Mammary epithelial cell (primary cell): ENCODE results near the gene EFHD2.

ENCODE experiments used
- EZH2 ChIP-seq: IDR thresholded peaks from 2 replicates; pipeline ENCODE4 v1.6.1; 2012; ENCODE audit warnings: low read length, inconsistent platforms, borderline replicate concordance
- TF ChIP-seq, protein P1 (sequence below), 2 donors: IDR thresholded peaks in 1 of 2; conservative IDR thresholded peaks in 1 of 2; 2 replicates each; pipeline ENCODE4 v1.5.1; 2011 to 2012; ENCODE audit warnings: inconsistent platforms in 2 of 2, low read length in 2 of 2, mild to moderate bottlenecking in 2 of 2, control low read depth in 1 of 2, low read depth in 1 of 2; ENCODE audit not compliant: insufficient read depth in 1 of 2; ENCODE audit errors: extremely low read depth in 1 of 2

DNA sequence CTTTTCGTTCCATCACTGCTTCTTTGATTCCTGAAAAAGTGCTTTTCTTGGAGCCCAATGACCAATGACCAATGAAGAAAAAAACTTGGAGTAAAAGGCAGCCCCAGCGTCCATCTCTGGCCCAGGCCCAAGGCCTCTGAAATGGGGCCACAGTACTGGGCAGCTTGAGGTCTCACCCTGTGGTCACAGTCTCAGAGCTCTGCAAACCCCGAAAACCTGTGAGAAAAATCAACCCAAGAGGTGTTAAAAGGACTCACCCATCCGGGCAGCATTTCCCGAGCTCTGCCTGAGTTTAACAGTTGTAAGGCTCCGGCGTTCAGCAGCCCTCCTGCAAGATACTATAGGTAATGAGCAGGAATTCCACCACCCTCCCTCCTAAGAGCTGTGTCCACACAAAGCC is 2.1 kb upstream of the EFHD2 start:
- TF ChIP-seq, protein P1, sequence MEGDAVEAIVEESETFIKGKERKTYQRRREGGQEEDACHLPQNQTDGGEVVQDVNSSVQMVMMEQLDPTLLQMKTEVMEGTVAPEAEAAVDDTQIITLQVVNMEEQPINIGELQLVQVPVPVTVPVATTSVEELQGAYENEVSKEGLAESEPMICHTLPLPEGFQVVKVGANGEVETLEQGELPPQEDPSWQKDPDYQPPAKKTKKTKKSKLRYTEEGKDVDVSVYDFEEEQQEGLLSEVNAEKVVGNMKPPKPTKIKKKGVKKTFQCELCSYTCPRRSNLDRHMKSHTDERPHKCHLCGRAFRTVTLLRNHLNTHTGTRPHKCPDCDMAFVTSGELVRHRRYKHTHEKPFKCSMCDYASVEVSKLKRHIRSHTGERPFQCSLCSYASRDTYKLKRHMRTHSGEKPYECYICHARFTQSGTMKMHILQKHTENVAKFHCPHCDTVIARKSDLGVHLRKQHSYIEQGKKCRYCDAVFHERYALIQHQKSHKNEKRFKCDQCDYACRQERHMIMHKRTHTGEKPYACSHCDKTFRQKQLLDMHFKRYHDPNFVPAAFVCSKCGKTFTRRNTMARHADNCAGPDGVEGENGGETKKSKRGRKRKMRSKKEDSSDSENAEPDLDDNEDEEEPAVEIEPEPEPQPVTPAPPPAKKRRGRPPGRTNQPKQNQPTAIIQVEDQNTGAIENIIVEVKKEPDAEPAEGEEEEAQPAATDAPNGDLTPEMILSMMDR (conservative IDR thresholded peaks at IDR 0.05 in 1 of 2, IDR thresholded peaks at IDR 0.05 in 1 of 2; ENCODE audit: extremely low read depth in 1 of 2, insufficient read depth in 1 of 2, low read depth in 1 of 2, low read length in 2 of 2), result no peak
- TF ChIP-seq EZH2, result no peak
